H1 (cell line): Measurements from ENCODE around the gene ARHGEF10L. TPM values are rescaled to one million over a fixed set of nuclear protein-coding genes. Genes with fewer than 3 reads are reported as not detected.

Experiments
- TAF1 ChIP-seq: IDR thresholded peaks from 2 replicates; pipeline ENCODE4 v1.6.1; 2011; ENCODE audit warnings: mild to moderate bottlenecking, low read depth, low read length
- polyA plus RNA-seq, 7 experiments: library from polyadenylated mRNA; depleted of rRNA in 3 of 7; stranded (reverse) in 5 of 7; unstranded in 2 of 7; fragments of >200 nt in 5 of 7; fragments of 200-250 nt in 2 of 7; gene quantifications; 1 replicate in 5 of 7; 2 replicates in 1 of 7; 4 replicates in 1 of 7; pipeline versions ENCODE4 v1.2.1 to v1.2.3, GENCODE V29; 2011 to 2013; ENCODE audit warnings: missing spikeins in 2 of 7, mixed read lengths in 2 of 7
- total RNA-seq: library from RNA; stranded (reverse); fragmentation: NEBNext Ultra II Directional; extraction: Animal tissue kit (Norgen Biotek cat#: 25700); gene quantifications from 2 replicates; pipeline ENCODE4 v1.2.1, GENCODE V29; 2021

Gene ARHGEF10L
- total and polyA plus RNA-seq, 2 of the 8 experiments (the other 6 are each of a cell fraction or from before 2014, with no cell fraction given) = 33.6 to 39.6 TPM

- TF ChIP-seq TAF1 = no peak
Measured at GRCh38 chr1:17653276-17653675, 113.8 kb downstream of the ARHGEF10L start (continued).
